ENCODE measurements around the gene ABCG2.
"Not testable (repeated sequence)": the region's sequence is repeated elsewhere in the genome, so short reads cannot be mapped to it uniquely, and the experiment has no call there.

Gene ABCG2

DNA sequence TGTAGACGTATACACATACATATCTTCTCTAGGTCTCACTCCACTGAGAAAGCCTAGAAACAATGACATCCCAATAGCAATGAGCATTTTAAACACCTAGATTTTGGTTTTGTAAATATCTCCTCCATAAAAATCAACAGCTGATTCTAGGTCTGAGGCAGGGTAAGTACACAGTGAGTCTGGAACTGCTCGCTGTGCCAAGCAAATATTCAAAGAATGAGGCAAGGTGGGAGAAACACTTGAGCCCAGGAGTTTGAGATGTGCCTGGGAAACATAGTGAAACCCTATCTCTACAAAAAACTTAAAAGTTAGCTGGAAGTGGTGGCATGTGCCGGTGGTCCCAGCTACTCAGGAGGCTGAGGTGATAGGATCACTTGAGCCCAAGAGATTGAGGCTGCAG is 22.2 kb downstream of the ABCG2 start:
- Histone ChIP-seq H3K4me1 (ENCODE audit: insufficient read depth, low read length) (peaks cover 2% of the 10 kb centered on the region; the same call in 1 of the 2 replicates), H3K27me3 (ENCODE audit: insufficient read depth, low read length) (no peaks in the 10 kb centered on the region), H3K27ac (ENCODE audit: low read length) (no peak overlapping the region), H3K9ac (ENCODE audit: low read depth, low read length) (no peak overlapping the region), H3K4me3 (ENCODE audit: low read length) (no peak overlapping the region), H3K36me3 (ENCODE audit: insufficient read depth, low read depth, low read length) (no peaks in the 10 kb centered on the region), H3K9me3 (ENCODE audit: insufficient read depth, low read depth, low read length) (no peaks in the 10 kb centered on the region)

DNA sequence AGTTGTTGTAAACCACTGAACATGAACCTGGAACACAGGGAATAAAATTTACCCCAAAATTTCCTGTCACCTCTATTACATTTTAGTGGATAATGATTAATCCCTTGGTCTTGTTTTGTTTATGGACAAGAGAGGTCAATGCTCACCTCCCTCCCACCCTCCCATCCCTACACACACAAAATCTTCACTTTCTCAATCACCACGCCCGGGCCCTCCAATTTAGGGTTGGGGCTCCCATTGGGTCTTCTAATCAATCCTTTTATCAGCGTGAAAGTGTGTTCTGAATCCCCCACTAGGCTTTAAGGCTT is 23.1 kb downstream of the ABCG2 start:
- Histone ChIP-seq H3K9me3 (ENCODE audit: insufficient read depth, low read depth, low read length) (no peaks in the 10 kb centered on the region), H3K27me3 (ENCODE audit: insufficient read depth, low read length) (no peaks in the 10 kb centered on the region), H3K4me3 (ENCODE audit: low read length) (no peak overlapping the region), H3K9ac (ENCODE audit: low read depth, low read length) (no peak overlapping the region), H3K27ac (ENCODE audit: low read length) (no peak overlapping the region), H3K36me3 (ENCODE audit: insufficient read depth, low read depth, low read length) (no peaks in the 10 kb centered on the region), H3K4me1 (ENCODE audit: insufficient read depth, low read length) (no peaks in the 10 kb centered on the region)

DNA sequence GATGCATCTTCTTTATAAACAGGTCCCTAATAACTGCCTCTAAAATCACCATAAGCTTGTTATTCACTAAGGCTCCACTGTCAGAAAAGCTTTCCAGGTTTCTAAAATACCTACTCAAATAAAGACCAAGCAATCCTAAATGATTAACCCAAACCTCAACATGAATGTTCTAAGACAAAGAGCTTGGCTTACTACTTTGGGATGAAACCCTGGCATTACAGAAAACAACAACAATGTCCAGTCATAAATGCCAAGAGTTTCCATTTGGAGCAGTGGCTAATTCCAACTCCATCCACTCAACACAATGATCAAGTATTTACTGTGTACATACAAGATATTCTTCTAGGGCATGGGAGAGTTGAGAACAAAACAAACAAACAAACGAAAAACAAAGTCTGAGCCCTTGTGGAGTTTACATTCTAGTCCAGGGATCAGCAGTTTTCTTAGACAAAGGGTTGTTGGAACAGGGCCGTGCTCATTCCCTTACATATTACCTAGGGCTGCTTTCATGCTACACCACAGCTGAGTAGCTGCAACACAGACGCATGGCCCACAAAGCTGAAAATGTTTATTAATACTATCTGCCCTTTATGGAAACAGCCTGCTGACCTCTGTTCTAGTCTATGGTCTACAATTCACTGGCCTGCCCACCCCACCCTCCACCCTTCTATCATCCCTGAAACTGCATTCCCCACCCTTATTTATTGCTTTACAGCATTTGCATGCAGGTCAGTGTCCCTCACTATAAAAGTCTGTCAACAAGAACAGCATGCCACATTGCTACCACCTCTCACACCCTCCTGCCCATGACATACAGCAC is 23.7 kb downstream of the ABCG2 start:
- H3K27ac ChIP-seq (ENCODE audit: low read length) = no peak overlapping the region

DNA sequence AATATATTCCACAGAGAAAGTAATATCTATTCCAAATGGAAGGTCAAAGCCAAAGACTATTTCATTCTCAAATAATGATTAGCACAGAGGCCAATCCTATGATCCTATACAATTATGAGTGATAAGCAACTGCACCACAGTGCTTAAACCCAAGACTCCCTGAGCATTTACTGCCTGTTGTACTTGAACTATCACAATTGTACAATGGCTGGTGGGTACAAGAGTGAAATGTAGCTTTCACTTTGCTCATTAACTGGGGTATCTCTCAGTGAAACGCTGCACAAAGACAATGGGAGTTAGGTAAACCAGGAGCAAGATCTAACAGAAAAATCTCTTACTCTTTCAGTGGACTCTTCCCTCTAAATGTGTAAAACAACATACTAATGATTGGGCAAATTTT is 24.3 kb downstream of the ABCG2 start:
- no peak overlapping the region for H3K4me3 ChIP-seq (ENCODE audit: low read length)
- no peak overlapping the region for H3K9ac ChIP-seq (ENCODE audit: low read depth, low read length)
- H3K9me3 ChIP-seq (ENCODE audit: insufficient read depth, low read depth, low read length) = no peaks in the 10 kb centered on the region
- no peaks in the 10 kb centered on the region for H3K36me3 ChIP-seq (ENCODE audit: insufficient read depth, low read depth, low read length)
- H3K27ac ChIP-seq (ENCODE audit: low read length) = no peak overlapping the region
- no peaks in the 10 kb centered on the region for H3K4me1 ChIP-seq (ENCODE audit: insufficient read depth, low read length)
- H3K27me3 ChIP-seq (ENCODE audit: insufficient read depth, low read length) = no peaks in the 10 kb centered on the region

More for the DNA sequence above, 23.7 kb downstream of the ABCG2 start:
- Histone ChIP-seq H3K4me1 (ENCODE audit: insufficient read depth, low read length) (no peaks in the 10 kb centered on the region), H3K9ac (ENCODE audit: low read depth, low read length) (no peak overlapping the region), H3K27me3 (ENCODE audit: insufficient read depth, low read length) (no peaks in the 10 kb centered on the region), H3K36me3 (ENCODE audit: insufficient read depth, low read depth, low read length) (no peaks in the 10 kb centered on the region), H3K9me3 (ENCODE audit: insufficient read depth, low read depth, low read length) (no peaks in the 10 kb centered on the region), H3K4me3 (ENCODE audit: low read length) (no peak overlapping the region)

DNA sequence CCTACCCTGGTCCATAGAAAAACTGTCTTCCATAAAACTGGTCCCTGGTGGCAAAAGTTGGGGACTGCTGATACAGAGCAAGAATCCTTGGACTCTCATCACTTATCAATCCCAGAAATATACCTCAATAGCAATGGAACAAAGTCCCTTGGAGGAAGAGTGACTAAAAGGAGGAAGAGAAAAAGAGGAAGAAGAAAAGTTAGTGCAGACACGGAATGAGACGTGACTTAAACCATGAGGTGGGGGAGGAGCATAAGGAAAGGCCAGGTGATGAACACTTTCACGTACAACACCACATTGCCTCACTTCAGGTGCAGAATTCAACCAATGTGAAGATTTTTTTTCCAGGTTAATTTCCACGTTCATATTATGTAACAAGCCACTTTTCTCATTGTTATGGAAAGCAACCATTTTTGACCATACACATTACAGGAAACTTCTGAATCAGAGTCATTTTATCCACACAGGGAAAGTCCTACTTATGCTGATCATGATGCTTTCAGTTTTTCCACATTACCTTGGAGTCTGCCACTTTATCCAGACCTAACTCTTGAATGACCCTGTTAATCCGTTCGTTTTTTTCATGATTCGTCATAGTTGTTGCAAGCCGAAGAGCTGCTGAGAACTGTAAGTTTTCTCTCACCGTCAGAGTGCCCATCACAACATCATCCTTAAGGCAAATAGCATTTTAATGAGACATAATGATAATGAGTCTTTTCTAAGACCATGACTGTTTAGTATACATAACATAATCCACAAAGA is 27.7 kb downstream of the ABCG2 start:
- no peak overlapping the region for H3K4me3 ChIP-seq (ENCODE audit: low read length)
- H3K9ac ChIP-seq (ENCODE audit: low read depth, low read length) = no peak overlapping the region
- H3K27me3 ChIP-seq (ENCODE audit: insufficient read depth, low read length) = no peaks in the 10 kb centered on the region
- no peaks in the 10 kb centered on the region for H3K9me3 ChIP-seq (ENCODE audit: insufficient read depth, low read depth, low read length)
- H3K27ac ChIP-seq (ENCODE audit: low read length) = no peak overlapping the region
- H3K36me3 ChIP-seq (ENCODE audit: insufficient read depth, low read depth, low read length) = no peaks in the 10 kb centered on the region
- no peaks in the 10 kb centered on the region for H3K4me1 ChIP-seq (ENCODE audit: insufficient read depth, low read length)

DNA sequence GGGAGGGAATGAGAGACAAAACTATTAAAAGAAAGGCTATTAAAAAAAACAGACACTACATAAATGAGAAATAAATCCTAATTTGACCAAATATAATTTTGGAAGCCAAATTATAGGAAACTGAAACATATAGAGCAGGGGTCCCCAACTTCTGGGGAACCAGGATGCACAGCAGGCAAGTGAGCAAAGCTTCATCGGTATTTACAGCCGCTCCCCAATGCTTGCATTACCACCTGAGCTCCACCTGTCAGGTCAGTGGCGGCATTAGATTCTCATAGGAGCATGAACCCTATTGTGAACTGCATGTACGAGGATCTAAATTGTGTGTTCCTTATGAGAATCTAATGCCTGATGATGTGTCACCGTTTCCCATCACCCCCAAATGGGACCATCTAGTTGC is 28.4 kb downstream of the ABCG2 start:
- no peaks in the 10 kb centered on the region for H3K36me3 ChIP-seq (ENCODE audit: insufficient read depth, low read depth, low read length)
- H3K9me3 ChIP-seq (ENCODE audit: insufficient read depth, low read depth, low read length) = no peaks in the 10 kb centered on the region
- no peak overlapping the region for H3K9ac ChIP-seq (ENCODE audit: low read depth, low read length)
- no peak overlapping the region for H3K27ac ChIP-seq (ENCODE audit: low read length)
- H3K4me1 ChIP-seq (ENCODE audit: insufficient read depth, low read length) = no peaks in the 10 kb centered on the region
- H3K27me3 ChIP-seq (ENCODE audit: insufficient read depth, low read length) = no peaks in the 10 kb centered on the region
- H3K4me3 ChIP-seq (ENCODE audit: low read length) = no peak overlapping the region

DNA sequence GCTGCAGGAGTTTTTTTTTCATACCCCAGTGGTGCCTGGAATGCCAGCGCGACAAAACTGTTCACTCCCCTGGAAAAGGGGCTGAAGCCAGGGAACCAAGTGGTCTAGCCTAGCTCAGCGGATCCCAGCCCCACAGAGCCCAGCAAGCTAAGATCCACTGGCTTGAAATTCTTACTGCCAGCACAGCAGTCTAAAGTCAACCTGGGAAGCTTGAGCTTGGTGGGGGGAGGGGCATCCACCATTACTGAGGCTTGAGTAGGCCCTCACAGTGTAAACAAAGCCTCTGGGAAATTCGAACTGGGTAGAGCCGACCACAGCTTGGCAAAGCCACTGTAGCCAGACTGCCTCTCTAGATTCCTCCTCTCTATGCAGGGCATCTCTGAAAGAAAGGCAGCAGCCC is 36.2 kb downstream of the ABCG2 start:
- not testable (repeated sequence) for H3K4me1 ChIP-seq (ENCODE audit: insufficient read depth, low read length); H3K36me3 ChIP-seq (ENCODE audit: insufficient read depth, low read depth, low read length); H3K27ac ChIP-seq (ENCODE audit: low read length); H3K4me3 ChIP-seq (ENCODE audit: low read length); H3K27me3 ChIP-seq (ENCODE audit: insufficient read depth, low read length); H3K9ac ChIP-seq (ENCODE audit: low read depth, low read length)
- peaks cover 32% of the 10 kb centered on the region for H3K9me3 ChIP-seq (ENCODE audit: insufficient read depth, low read depth, low read length)

DNA sequence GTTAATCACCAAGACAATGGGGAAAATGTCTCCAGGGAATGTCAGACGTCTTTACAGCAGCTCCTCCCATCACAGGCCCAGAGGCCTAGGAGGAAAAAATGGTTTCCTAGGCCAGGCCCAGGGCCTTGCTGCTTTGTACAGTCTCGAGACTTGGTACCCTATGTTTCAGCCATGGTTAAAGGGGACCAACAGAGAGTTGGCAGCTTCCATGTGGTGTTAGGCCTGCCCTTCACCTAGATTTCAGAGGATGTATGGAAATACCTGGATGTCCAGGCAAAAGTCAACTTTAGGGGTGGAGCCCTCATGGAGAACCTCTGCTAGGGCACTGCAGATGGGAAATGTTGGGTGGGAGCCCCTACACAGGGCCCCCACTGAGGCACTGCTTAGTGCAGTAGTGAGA is 38.5 kb downstream of the ABCG2 start:
- Histone ChIP-seq H3K9ac (ENCODE audit: low read depth, low read length) (no peak overlapping the region), H3K4me3 (ENCODE audit: low read length) (no peak overlapping the region), H3K4me1 (ENCODE audit: insufficient read depth, low read length) (no peaks in the 10 kb centered on the region; the same call in 1 of the 2 replicates), H3K36me3 (ENCODE audit: insufficient read depth, low read depth, low read length) (peaks cover 7% of the 10 kb centered on the region; the same call in 1 of the 2 replicates), H3K27ac (ENCODE audit: low read length) (no peak overlapping the region), H3K9me3 (ENCODE audit: insufficient read depth, low read depth, low read length) (peaks cover 32% of the 10 kb centered on the region), H3K27me3 (ENCODE audit: insufficient read depth, low read length) (no peaks in the 10 kb centered on the region)

DNA sequence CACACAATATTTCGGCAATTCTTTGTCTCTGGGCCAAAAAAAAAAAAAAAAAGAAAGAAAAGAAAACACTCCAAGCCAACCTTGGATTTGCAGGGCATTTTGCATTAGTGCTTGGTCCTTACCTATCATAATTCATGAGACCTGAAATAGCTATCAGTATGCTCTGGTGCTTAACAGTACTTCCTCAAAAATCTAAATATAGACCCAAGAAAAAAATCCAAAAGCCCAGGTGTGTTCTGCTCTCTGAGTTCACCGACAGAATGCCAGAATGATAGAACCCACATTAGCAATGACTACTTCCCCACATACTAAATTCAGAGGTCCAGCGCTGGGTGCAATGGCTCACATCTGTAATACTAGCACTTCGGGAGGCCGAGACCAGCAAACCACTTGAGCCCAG is 42.9 kb downstream of the ABCG2 start:
- peaks cover 21% of the 10 kb centered on the region for H3K9me3 ChIP-seq (ENCODE audit: insufficient read depth, low read depth, low read length)
- no peak overlapping the region for H3K4me3 ChIP-seq (ENCODE audit: low read length)

DNA sequence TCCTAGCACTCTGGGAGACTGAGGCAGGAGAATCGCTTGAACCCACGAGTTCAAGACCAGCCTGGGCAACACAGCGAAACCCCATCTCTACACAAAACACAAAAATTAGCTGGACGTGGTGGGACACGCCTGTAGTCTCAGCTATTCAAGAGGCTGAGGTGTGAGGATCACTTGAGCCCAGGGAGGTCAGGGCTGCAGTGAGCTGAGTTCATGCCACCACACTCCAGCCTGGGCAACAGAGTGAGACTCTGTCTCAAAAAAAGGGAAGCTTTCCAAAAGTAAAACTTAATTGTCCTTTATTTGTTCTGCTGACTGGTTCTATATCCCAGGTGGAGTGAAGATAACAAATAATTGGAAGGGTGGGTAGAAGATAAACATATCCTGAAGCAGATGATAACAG is 45.6 kb downstream of the ABCG2 start:
- Histone ChIP-seq H3K27me3 (ENCODE audit: insufficient read depth, low read length) (no peaks in the 10 kb centered on the region), H3K36me3 (ENCODE audit: insufficient read depth, low read depth, low read length) (no peaks in the 10 kb centered on the region), H3K4me1 (ENCODE audit: insufficient read depth, low read length) (no peaks in the 10 kb centered on the region), H3K4me3 (ENCODE audit: low read length) (no peak overlapping the region), H3K9ac (ENCODE audit: low read depth, low read length) (no peak overlapping the region), H3K27ac (ENCODE audit: low read length) (no peak overlapping the region), H3K9me3 (ENCODE audit: insufficient read depth, low read depth, low read length) (no peaks in the 10 kb centered on the region)

More for the DNA sequence above, 42.9 kb downstream of the ABCG2 start:
- Histone ChIP-seq H3K27ac (ENCODE audit: low read length) (no peak overlapping the region), H3K27me3 (ENCODE audit: insufficient read depth, low read length) (no peaks in the 10 kb centered on the region), H3K36me3 (ENCODE audit: insufficient read depth, low read depth, low read length) (peaks cover 4% of the 10 kb centered on the region; the same call in 1 of the 2 replicates), H3K9ac (ENCODE audit: low read depth, low read length) (no peak overlapping the region), H3K4me1 (ENCODE audit: insufficient read depth, low read length) (no peaks in the 10 kb centered on the region)

DNA sequence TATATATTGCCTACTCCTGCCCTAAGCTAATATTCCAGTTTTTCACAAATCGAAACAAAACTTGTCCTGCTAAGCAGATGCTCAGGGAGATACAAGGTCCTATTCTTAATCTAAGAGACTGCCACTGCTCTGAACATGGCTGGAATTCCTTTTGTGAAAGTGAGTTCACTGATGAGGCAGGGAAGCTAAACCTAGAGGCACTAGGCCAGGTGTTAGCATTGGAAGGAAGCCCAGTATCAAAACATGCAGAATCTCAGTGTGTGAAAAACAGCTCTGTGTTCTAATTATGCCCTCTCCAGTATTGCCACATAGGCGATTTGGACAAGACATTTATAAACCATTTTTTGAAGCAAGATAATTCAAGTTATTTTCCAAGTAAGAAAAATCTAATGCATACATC is 47.6 kb downstream of the ABCG2 start:
- Histone ChIP-seq H3K27ac (ENCODE audit: low read length) (no peak overlapping the region), H3K36me3 (ENCODE audit: insufficient read depth, low read depth, low read length) (no peaks in the 10 kb centered on the region), H3K9ac (ENCODE audit: low read depth, low read length) (no peak overlapping the region), H3K27me3 (ENCODE audit: insufficient read depth, low read length) (no peaks in the 10 kb centered on the region), H3K4me1 (ENCODE audit: insufficient read depth, low read length) (no peaks in the 10 kb centered on the region), H3K9me3 (ENCODE audit: insufficient read depth, low read depth, low read length) (no peaks in the 10 kb centered on the region), H3K4me3 (ENCODE audit: low read length) (no peak overlapping the region)

Measured in iPS-20b (cell line).